GM18909 (cell line): Measurements from ENCODE around the gene ABHD16A.

Experiments used
- ATAC-seq: cut with Tn5 transposase; IDR thresholded peaks from one replicate; pipeline ENCODE4 v1.9.1; 2021; ENCODE audit warnings: mild to moderate bottlenecking; ENCODE audit not compliant: unreplicated experiment, poor library complexity

ABHD16A gene

DNA sequence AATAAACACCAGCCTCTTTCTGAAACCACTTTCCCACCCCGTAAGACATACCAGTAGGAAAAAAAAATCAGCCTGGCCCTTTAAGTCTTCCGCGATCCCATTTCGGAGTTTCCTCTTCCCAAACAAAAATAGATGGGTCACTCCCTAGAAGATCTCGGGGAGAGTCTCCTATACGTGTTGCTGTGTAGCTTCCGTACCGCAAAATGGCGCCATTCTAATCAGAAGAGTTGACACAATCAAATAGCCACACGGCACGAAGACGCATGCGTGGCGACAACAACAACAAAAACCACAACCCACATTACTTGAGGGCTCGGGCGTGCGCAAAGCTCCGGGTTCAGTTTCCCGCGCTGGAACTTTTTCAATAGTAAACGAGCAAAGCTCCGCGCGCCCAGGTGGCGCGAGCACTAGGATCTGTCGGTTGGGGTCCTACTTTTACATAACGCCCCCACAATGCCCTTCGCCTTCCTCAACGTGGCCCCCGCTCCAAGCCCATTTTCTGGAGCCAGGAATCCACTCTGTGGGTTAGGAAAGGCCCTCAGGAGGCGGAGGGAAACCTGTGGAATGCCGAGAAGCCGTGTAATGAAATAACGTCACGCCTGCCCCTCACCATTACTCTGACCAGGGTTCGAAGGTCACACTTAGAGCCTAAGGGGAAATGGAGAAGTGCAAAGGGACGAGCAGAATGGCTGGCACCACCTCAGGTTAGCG, 38.2 kb downstream of the ABHD16A start, which contains the start of gene GPANK1:
GPANK1 (minus strand) TSS at position 208 of the 711 bp plus-strand sequence. CDS start 519 bp downstream, outside the sequence.
- peak; percentile 31 for ATAC-seq

DNA sequence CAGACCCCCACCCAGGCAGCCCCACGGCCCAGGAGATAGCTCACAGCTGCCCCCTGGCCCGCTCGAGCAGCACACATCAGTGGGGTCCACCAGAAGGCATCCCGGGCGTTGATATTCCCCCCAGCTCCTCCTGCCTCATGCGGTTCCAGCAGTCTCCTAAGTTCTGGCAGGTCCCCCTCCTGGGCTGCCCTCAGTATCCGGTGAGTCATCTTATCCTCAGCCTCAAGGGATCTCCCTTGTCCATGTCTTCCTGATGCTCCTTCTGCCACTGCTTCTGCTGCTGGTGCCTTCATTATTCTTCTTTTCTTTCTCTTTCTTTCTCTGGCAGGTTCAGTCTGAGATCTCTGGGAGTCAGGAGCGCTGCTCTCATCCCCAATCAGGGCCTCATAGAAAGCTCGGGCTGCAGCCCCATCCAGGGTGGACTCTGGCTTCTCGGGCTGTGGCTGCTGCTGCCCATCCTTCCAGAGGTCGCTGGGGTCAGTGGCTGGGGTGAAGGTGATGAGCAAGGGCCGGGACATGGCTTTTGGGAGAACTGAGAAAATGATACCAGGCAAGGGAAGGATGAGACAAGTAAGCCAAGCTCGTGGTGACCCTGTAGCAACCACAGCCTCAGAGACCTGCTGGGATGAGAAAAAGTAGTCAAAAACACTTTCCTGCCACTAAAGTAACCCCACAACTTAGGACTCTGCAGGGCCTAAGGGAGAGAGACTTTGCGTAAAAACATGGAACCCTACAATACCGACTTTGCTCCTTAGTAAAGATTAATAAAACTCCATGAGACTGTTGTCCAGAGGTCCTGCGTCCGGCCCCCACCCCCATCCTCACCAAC, 38.9 kb downstream of the ABHD16A start:
- no peak for ATAC-seq

DNA sequence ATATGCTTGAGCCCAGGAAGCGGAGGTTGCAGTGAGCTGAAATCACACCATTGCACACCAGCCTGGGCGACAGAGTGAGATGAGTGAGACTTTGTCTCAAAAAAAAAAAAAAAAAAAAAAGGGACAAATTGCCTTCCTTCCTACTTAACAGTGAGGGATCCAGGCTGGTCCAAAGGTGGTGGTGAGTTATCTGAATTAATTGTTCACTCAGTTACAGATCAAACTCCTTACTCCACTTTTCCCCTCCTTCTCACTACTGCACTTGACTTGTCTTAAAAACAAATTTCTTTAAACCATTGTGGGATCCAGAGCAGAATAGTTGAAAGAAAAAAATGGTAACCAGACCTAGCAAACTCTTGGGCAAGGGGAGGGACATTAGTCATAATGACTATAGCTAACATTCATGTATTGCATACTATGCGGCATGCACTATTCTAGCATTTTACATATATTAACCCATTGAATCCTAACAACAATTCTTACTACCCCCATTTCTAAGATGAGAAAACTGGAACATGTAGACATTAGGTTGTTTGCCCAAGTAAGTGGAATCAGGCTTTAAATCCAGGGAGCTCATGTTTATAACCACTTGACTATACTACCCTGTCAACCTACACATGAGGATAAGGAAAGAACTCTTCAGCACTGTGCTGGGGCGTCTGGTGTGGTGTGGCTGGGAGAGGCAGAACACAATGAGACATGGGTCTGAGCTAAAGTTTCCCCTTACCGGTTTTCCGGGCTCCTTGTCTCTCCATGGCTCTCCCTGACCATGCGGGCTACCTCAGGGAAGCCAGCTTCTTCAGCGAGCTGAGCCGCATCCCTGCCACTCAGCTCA, 39.8 kb downstream of the ABHD16A start:
- ATAC-seq: no peak

DNA sequence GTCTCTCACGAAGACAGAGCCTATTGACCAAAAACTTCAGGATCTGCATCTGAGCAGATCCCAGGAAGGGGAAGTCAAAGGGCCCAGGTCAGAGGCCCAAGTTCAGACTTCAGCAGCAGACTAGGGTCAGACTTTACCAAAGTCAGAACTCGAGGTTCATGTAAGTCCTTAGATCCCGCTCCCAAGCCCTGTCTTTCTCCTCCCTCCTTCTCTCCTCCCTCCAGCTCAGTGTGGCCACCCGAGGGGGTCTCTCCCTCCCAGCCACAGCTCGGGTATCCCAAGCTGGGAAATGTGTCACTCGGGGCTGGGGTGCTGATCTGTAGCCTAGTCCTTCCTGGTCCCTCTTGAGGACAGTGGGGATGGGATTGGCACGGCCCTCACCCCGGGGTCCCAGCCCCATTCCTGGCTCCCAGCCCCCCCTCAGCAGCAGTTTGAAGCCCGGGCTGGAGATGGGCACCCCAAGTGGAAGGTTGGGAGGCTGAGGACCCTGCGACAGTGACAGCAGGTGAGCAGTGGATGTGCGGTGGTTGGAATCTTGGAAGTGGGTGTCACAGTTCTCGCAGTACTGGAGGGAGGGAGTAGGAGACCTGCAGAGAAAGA, 40.9 kb downstream of the ABHD16A start:
- ATAC-seq: no peak

DNA sequence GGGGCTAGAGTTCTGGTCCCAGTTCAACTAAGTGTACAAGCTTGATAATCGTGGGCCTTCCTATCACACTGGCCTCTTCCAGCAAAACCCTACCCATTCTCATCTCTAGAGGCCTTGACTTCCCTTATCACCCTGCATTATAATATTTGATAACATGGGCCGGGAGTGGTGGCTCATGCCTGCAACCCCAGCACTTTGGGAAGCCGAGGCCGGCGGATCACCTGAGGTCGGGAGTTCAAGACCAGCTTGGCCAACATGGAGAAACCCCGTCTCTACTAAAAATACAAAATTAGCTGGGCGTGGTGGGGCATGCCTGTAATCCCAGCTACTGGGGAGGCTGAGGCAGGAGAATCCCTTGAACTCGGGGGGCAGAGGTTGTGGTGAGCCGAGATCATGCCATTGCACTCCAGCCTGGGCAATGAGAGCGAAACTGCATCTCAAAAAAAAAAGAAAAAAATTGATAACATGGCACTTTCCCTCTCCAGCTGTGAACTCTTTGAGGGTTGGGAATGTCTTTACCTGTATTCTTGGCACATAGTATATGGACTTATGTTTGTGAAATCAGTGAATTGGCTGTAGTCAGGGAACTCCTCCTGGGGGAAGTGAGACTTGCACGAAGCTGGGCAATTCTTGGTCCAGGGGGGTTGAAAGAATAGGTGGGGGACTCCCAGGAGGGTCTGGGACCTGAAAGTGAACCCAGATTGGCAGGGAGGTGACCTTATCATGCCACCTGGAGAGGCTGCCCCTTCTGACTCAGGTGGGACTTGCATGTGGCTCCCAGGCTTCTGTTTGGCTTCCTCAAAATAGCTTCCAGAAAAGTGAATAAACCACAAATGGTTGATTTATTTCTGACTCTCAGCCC, 41.6 kb downstream of the ABHD16A start:
- no peak for ATAC-seq

DNA sequence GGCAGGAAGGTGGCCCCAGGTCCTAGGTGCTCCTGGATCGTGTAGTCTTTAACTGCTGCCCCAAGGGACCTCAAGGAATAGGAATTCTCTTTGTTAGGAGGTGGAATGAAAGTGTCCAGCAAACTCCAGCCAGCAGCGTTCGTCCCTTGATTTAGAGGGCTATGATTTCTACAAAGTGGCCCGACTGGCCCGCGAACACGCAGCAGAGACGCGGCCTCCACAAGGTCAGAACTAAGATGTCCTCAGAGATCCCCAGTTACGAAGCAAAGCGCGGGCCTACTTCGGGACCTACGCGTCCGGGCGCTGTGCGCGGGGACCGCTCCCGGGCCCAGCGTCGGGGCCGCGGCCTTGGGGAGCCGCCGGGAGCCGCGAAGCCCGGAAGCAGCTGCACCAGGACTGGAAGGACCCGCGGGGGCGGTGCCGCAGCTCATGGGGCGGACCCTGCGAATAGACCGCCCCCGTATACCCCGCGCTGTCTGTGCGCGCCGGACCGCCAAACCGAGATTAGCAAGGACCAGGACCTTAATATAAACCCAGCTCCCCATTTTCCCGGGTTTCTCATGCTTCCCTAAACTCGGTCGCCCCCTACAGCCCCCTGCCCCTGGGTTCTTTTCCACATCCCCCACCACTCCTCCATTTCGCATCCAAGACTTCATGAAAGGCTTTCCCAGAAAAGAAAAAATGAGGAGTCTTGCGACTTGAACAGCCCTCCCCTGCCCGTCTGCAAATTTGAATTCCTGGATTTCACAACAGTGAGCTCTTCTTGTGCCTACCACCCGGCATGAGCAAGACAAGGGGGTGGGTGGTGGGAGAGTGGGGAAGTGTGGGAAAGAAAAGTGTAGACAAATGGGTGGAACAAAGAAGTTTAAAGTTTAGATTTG, 42.5 kb downstream of the ABHD16A start, which contains the start of gene C6orf47:
C6orf47 (minus strand) TSS at position 398 of the 881 bp plus-strand sequence. CDS start 831 bp downstream, outside the sequence.
- ATAC-seq: peak; percentile 42

DNA sequence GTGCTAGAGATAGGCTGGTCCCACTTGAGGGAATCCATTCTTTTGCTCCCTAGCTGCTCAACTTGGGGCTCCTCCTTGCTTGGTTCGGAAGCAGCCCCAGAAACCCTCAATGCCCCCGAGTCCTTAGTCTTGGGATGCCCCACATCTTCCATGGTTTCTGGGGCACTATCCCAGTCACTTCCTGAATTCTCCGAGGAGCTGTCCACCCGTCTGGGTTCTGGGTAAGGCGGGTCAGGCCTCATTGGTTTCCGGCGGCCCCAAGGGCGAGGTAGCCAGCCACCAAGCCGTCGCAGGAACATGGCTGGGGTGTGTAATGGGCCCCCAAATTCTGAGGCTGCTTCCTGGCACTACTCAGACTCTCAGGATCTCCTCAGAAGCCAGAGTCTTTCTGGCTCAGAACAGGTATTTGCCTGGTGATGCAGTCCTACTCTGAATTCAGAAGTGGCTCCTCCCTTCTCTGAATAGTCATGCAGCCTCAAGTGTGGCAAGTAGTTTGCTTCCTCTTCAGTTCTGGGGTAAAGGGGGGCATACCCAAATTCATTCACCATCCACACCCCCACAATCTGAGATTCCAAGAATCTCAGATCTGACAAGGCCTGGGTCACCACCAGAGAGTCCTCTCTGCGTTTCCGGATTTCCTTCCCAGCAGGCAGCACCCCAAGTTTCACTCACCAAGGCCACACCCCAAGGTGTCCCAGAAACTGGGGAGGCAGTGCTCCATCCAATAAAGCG, 43.3 kb downstream of the ABHD16A start:
- no peak for ATAC-seq

DNA sequence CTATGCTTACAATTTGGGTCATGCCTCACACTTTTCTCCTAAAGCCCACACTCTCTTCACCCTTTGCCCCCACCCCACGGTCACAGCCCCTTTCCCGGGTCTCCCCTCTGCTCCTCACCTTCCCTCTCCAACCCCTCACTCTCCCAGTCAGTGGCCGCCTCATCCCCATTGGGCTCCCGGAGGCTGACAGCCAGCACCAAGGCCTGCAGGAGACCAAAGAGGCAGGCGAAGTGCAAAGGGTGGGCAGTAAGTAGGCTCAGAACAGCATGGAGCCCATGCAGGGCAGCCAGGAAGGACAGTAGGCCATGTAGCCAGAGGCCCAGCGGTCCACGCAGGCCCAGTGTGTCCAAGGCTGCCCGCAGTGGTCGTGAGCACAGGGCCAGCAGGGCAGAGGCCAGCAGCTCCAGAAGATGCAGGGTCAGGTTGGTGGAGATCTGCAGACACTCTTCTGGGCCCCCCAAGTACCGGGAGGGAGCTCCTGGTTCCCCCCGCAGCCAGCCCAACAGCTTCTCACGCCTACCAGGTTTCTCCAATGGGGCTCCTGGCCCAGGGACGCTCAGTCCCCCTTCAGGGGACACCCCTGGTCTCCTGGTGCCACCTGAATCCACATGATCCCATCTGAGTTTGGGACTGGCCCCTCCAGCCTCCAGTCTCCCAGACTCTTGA, 44.0 kb downstream of the ABHD16A start:
- no peak for ATAC-seq

DNA sequence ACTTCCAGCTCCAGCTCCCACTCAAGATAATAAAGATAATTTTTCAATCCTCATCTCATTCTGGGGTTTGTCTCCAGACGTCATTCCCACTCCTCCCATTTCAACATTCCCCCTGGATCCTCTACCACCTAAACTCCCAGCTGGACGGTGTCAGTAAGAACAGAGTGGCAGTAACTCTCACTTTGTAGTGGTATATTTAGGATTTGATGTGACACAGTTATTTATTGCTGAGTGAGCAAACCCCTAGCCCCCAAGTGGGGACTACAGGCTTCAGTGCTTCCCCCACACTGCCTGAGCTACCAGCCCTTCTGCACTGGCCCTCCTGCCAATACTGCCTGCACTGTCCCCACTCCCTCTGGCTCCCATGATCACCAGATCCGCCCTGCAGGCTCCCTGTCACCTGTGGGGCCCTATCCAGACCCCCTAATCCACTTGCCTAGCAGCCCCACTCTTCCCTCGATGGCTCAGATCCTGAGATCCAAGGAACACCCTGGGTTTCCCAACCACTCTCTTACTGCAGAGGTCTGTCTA, 44.9 kb downstream of the ABHD16A start:
- ATAC-seq: no peak

DNA sequence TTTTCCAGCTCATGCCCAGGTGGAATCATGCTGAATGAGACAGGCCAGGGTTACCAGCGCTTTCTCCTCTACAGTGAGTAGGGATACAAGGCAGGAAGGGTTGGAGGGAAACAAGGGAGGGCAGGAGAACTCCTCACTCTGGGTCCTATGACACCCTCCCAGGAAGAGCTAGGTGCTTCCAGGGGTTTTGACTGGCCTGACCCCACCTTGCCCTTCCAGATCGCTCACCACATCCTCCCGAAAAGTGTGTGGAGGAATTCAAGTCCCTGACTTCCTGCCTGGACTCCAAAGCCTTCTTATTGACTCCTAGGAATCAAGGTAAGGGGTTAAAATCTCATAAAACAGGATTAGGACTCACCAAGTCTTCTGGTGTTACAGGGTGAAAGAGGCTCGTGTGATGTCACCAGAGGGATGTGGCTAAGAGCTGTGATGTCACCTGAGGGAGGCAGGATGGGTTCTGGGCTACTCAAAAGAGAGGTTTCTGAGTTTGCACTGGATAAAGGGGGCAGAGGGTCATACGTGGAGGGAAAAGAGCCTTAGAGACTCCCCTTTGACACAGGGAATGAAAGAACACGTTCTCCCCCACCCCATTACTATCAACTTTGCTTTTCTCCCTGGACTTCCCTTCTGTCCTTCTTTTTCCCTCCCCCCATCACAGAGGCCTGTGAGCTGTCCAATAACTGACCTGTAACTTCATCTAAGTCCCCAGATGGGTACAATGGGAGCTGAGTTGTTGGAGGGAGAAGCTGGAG, 45.5 kb downstream of the ABHD16A start:
- no peak for ATAC-seq

DNA sequence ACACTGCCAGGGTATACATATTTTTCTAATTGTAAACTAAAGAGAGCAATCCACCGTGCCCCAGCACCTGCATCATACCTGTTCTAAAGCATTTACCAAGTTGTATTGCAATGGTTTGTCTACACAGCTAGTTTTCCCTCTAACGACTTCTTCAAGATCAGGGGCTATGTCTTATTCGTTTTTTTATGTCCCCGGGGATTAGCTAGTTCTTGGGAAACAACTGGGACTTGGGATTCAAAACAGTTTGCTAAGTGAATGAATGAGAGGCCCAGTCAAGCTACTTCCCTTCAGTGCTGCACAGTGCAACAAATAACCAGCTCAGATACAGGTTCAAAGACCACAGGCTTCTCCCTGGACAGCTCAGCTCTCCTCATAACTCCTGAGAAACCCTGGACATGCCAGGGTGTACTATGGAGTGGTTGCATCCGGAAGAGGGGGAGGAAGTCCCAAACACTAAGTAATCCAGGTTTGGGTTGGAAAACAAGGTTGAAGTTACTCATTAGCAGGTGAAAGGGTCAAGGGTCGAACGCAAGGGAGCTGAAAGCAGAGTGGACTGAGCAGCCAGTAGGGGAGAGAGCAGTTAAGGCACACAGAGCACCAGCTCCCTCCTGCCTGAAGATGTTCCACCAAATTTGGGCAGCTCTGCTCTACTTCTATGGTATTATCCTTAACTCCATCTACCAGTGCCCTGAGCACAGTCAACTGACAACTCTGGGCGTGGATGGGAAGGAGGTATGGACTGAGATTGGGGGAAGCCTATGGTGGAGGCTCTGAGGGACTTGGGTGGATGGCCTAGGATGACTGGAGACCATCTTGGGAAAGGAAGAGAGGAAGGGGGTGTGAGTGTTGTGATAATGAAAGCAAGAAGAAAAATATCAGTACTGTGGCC, 47.5 kb downstream of the ABHD16A start, which contains the start of gene APOM:
APOM (plus strand) TSS at position 546 of the 889 bp plus-strand sequence; CDS start at position 619, 73 bp downstream.
- ATAC-seq: no peak

DNA sequence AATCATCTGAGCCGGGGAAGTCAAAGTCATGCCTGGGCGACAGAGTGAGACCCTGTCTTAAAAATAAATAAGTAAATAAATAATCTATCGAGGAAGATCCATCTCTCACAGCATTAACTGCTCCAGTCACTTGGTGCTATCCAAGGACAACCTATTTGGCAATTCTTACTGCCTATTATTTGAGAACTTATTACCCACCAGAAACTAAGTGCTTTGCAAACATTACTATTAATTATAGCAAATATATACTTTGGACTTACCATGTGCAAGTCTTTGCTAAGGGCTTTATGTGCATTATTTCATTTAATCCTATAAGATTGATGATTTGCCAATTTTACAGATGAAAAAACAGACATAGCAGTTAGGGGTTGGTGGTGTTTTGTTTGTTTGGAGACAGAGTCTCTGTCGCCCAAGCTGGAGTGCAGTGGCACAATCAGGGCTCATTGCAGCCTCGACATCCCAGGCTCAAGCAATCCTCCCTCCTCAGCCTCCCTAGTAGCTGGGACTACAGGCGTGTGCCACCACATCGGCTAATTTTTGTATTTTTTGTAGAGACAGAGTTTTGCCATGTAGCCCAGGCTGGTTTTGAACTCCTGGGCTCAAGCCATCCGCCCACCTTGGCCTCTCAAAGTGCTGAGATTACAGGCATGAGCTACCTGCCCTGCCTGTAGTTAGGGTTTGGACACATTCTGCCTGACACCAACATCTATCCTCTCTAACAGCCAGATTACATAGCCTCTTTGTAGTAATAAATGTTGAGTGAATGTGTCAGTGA, 48.4 kb downstream of the ABHD16A start:
- ATAC-seq: no peak

DNA sequence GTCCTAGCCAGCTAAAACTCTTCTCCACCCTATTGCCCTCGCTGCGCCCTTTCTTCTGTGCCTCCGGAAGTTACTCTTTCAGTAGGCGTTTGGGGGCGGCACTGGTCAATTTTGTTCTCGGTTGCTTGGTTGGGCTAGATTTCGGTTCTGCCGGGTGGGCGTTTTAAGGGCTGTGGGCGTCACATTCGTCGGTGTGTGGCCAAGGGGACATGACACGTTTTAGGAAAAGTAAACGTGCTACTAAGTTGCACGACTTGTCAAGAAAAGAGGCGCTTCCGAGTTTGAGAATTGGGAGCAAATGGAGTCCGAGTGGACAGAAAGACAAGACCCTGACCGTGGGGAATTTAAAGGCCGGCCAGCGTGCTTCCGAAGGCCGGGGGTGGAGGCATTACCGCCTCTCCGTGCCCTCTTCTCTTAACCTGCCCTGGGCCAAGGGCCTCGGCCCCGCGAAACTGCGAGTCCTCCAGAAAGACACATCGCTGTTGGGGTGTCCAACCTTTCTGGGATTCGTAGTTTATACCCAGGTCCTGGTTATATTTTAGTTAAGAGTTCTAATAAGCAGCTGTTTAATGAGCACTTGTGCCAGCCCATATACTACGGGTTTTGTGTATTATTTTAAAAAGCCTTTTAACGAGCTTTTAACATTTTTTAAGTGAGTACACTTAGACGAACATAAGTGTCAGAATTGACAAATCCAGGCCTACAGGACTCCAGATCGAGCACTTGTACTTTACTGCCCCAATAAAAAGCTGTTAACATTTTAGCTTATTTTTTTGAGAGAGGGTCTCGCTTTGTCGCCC, 50.0 kb downstream of the ABHD16A start:
- ATAC-seq: peak; percentile 63
